Erythroblast (primary cell): ENCODE measurements around the gene BTBD6.

ENCODE experiments used
- GATA1 ChIP-seq: IDR thresholded peaks from 2 replicates; pipeline ENCODE4 v1.6.1; 2011; ENCODE audit warnings: low read depth, mild to moderate bottlenecking, control low read depth, low read length, moderate library complexity
- POLR2A ChIP-seq: IDR thresholded peaks from 2 replicates; pipeline ENCODE4 v1.6.1; 2011; ENCODE audit warnings: mild to moderate bottlenecking, low read length

GRCh38 chr14:105207996-105208737 lies 40.2 kb upstream of the BTBD6 start:
- TF ChIP-seq POLR2A (no peak), GATA1 (no peak)
